IMR-90 (cell line): ENCODE measurements around the gene CGB7. TPM values are rescaled to one million over a fixed set of nuclear protein-coding genes. Genes with fewer than 3 reads are reported as not detected.

Experiments
- ATAC-seq: fragments of 200-7000 bp; cut with Tn5 transposase; 2 replicates; pipeline ENCODE4 v1.9.1; 2020; ENCODE audit warnings: low read depth, mild to moderate bottlenecking, moderate library complexity
- BruUV-seq: library from RNA; stranded (reverse); fragments of 400-500 nt; replicated peaks from 2 replicates; lab custom pipeline; 2021; lab: Mats Ljungman, UMichigan
- CTCF ChIA-PET: fragments of 300-600 bp; formaldehyde crosslinking; extraction: SDS; loops from one replicate; lab custom pipeline; 2021; ENCODE audit warnings: antibody characterized with exemption; lab: Yijun Ruan, JAX
- POLR2A ChIA-PET: fragments of 300-600 bp; sonication (Branson Sonifier 250); formaldehyde crosslinking; loops from one replicate; lab custom pipeline; 2022; ENCODE audit warnings: antibody characterized with exemption; ENCODE audit not compliant: unreplicated experiment; lab: Charles Lee
- DNase-seq: peaks from one replicate; pipeline ENCODE4 v3.0.0; 2013
- H2AFZ ChIP-seq: replicated peaks from 2 replicates; pipeline ENCODE3; 2013; ENCODE audit warnings: low read length, mild to moderate bottlenecking; ENCODE audit not compliant: poor library complexity
- H2AK5ac ChIP-seq: 2 replicates; pipeline ENCODE4 v1.6.1; 2013; ENCODE audit warnings: low read depth, low read length, inconsistent platforms
- H2AK9ac ChIP-seq: replicated peaks from 2 replicates; pipeline ENCODE3; 2013; ENCODE audit warnings: mild to moderate bottlenecking, low read depth, low read length, moderate library complexity; ENCODE audit not compliant: poor library complexity
- H2BK120ac ChIP-seq: 2 replicates; pipeline ENCODE4 v1.6.1; 2013; ENCODE audit warnings: low read depth, low read length, inconsistent platforms
- H2BK15ac ChIP-seq: 3 replicates; pipeline ENCODE4 v1.6.1; 2013; ENCODE audit warnings: low read depth, low read length, inconsistent platforms
- H2BK20ac ChIP-seq: 2 replicates; pipeline ENCODE4 v1.6.1; 2013; ENCODE audit warnings: low read depth, mild to moderate bottlenecking, inconsistent platforms, low read length, moderate library complexity
- H2BK5ac ChIP-seq: 2 replicates; pipeline ENCODE4 v1.6.1; 2013; ENCODE audit warnings: mild to moderate bottlenecking, low read depth, low read length, inconsistent platforms; ENCODE audit not compliant: poor library complexity, severe bottlenecking
- H3K14ac ChIP-seq: replicated peaks from 2 replicates; pipeline ENCODE4 v1.6.1; 2013; ENCODE audit warnings: low read depth, low read length, inconsistent platforms
- H3K18ac ChIP-seq: 2 replicates; pipeline ENCODE4 v1.6.1; 2013; ENCODE audit warnings: low read depth, low read length, control low read depth
- H3K23ac ChIP-seq: 2 replicates; pipeline ENCODE4 v1.6.1; 2013; ENCODE audit warnings: low read depth, low read length, inconsistent platforms
- H3K27ac ChIP-seq: 2 replicates; pipeline ENCODE4 v1.5.1; 2013; ENCODE audit warnings: mild to moderate bottlenecking, control low read depth, low read length; ENCODE audit not compliant: insufficient read depth
- H3K27me3 ChIP-seq: 2 replicates; pipeline ENCODE4 v1.6.1; 2013; ENCODE audit warnings: low read length; ENCODE audit not compliant: control insufficient read depth, insufficient read depth
- H3K36me3 ChIP-seq: 2 replicates; pipeline ENCODE4 v1.6.1; 2013; ENCODE audit warnings: low read length, mixed read lengths; ENCODE audit not compliant: control insufficient read depth, insufficient read depth
- H3K4ac ChIP-seq: 2 replicates; pipeline ENCODE4 v1.6.1; 2013; ENCODE audit warnings: low read depth, low read length, inconsistent platforms
- H3K4me1 ChIP-seq: 2 replicates; pipeline ENCODE4 v1.6.1; 2013; ENCODE audit warnings: low read length, mixed read lengths; ENCODE audit not compliant: control insufficient read depth, insufficient read depth
- H3K4me2 ChIP-seq: 2 replicates; pipeline ENCODE4 v1.6.1; 2013; ENCODE audit warnings: low read depth, mild to moderate bottlenecking, control low read depth, low read length, moderate library complexity
- H3K4me3 ChIP-seq: 2 replicates; pipeline ENCODE4 v1.5.1; 2013; ENCODE audit warnings: low read depth, mild to moderate bottlenecking, control low read depth, low read length, moderate library complexity; ENCODE audit not compliant: insufficient read depth
- H3K56ac ChIP-seq: 2 replicates; pipeline ENCODE4 v1.6.1; 2013; ENCODE audit warnings: low read length, inconsistent platforms; ENCODE audit not compliant: insufficient read depth; ENCODE audit errors: extremely low read depth
- H3K79me1 ChIP-seq, 2 experiments: 2 replicates each; pipeline ENCODE4 v1.6.1; 2013; ENCODE audit warnings: low read length in 2 of 2, inconsistent platforms in 1 of 2, low read depth in 1 of 2
- H3K9ac ChIP-seq: 2 replicates; pipeline ENCODE4 v1.6.1; 2013; ENCODE audit warnings: low read depth, low read length, control low read depth
- H3K9me1 ChIP-seq: 2 replicates; pipeline ENCODE4 v1.6.1; 2013; ENCODE audit warnings: low read length, inconsistent platforms; ENCODE audit not compliant: insufficient read depth
- H3K9me3 ChIP-seq: 2 replicates; pipeline ENCODE4 v1.6.1; 2013; ENCODE audit warnings: low read length; ENCODE audit not compliant: control insufficient read depth, insufficient read depth
- H4K20me1 ChIP-seq: 2 replicates; pipeline ENCODE4 v1.6.1; 2013; ENCODE audit warnings: low read length, inconsistent platforms; ENCODE audit not compliant: insufficient read depth
- H4K5ac ChIP-seq: 2 replicates; pipeline ENCODE4 v1.6.1; 2013; ENCODE audit warnings: mild to moderate bottlenecking, low read depth, low read length, control low read depth
- H4K8ac ChIP-seq, 2 experiments: 2 replicates each; pipeline ENCODE4 v1.6.1; 2013; ENCODE audit warnings: low read depth in 2 of 2, low read length in 2 of 2, control low read depth in 1 of 2, inconsistent platforms in 1 of 2
- H4K91ac ChIP-seq: 2 replicates; pipeline ENCODE4 v1.6.1; 2013; ENCODE audit warnings: low read depth, low read length, inconsistent platforms; ENCODE audit not compliant: insufficient read depth
- CEBPB ChIP-seq: IDR thresholded peaks from 2 replicates; pipeline ENCODE4 v1.6.1; 2012; ENCODE audit warnings: low read depth, low read length, improper control_type of control experiment
- CHD1 ChIP-seq: IDR thresholded peaks from 2 replicates; pipeline ENCODE4 v1.6.1; 2012; ENCODE audit warnings: low read depth, low read length, improper control_type of control experiment
- CTCF ChIP-seq: conservative IDR thresholded peaks from 2 replicates; pipeline ENCODE4 v1.5.1; 2012; ENCODE audit warnings: mild to moderate bottlenecking, low read depth, low read length, improper control_type of control experiment
- ELK1 ChIP-seq: fragments of 150-350 bp; IDR thresholded peaks from 2 replicates; pipeline ENCODE4 v1.6.1; 2016; ENCODE audit warnings: low read depth, mild to moderate bottlenecking, low read length, moderate library complexity, borderline replicate concordance
- FOS ChIP-seq: fragments of 150-350 bp; IDR thresholded peaks from 2 replicates; pipeline ENCODE4 v1.6.1; 2016; ENCODE audit warnings: low read depth, low read length
- MAFK ChIP-seq: IDR thresholded peaks from 2 replicates; pipeline ENCODE4 v1.6.1; 2012; ENCODE audit warnings: low read depth, low read length, improper control_type of control experiment
- MAZ ChIP-seq: IDR thresholded peaks from 2 replicates; pipeline ENCODE4 v1.6.1; 2012; ENCODE audit warnings: low read depth, mild to moderate bottlenecking, low read length, improper control_type of control experiment, moderate library complexity, borderline replicate concordance
- MXI1 ChIP-seq: IDR thresholded peaks from 2 replicates; pipeline ENCODE4 v1.6.1; 2012; ENCODE audit warnings: low read depth, mild to moderate bottlenecking, low read length, moderate library complexity, borderline replicate concordance
- POLR2A ChIP-seq: IDR thresholded peaks from 2 replicates; pipeline ENCODE4 v1.6.1; 2012; ENCODE audit warnings: mild to moderate bottlenecking, low read depth, low read length
- RAD21 ChIP-seq: IDR thresholded peaks from 2 replicates; pipeline ENCODE4 v1.6.1; 2012; ENCODE audit warnings: low read length, improper control_type of control experiment
- RCOR1 ChIP-seq: IDR thresholded peaks from 2 replicates; pipeline ENCODE4 v1.6.1; 2012; ENCODE audit warnings: mild to moderate bottlenecking, low read length, improper control_type of control experiment; ENCODE audit not compliant: insufficient replicate concordance
- RFX5 ChIP-seq: IDR thresholded peaks from 2 replicates; pipeline ENCODE4 v1.8.0; 2012; ENCODE audit warnings: low read depth, mild to moderate bottlenecking, low read length, moderate library complexity
- SMC3 ChIP-seq: fragments of 150-350 bp; IDR thresholded peaks from 2 replicates; pipeline ENCODE4 v1.6.1; 2016; ENCODE audit warnings: low read depth, mild to moderate bottlenecking, antibody characterized with exemption, low read length, moderate library complexity
- WGBS, 2 experiments: methylation state at CpG; one replicate each; pipeline versions ENCODE4 v1.1.5 to v1.1.7; 2013; ENCODE audit warnings: missing lambda C conversion rate in 2 of 2; ENCODE audit not compliant: insufficient read length in 1 of 2; ENCODE audit errors: extremely low coverage in 2 of 2; 5-methylcytosine and 5-hydroxymethylcytosine counted together
- dilution Hi-C: fragments of 300-500 bp; cut with HindIII; formaldehyde crosslinking; loops from one replicate; pipeline ENCODE4 v1.14.3; 2018; ENCODE audit warnings: low sequenced_read_pairs; ENCODE audit not compliant: unreplicated experiment
- in situ Hi-C: fragments of 300-500 bp; cut with MboI; formaldehyde crosslinking; loops from 3 replicates; pipeline ENCODE4 v1.14.3; 2019; ENCODE audit warnings: low sequenced_read_pairs, inconsistent platforms, mixed read lengths
- intact Hi-C: fragments of 100-400 bp; cut with micrococcal nuclease; formaldehyde crosslinking; loops from 2 replicates; pipeline ENCODE4 v1.10.0; 2022
- polyA plus RNA-seq, 3 experiments: library from polyadenylated mRNA; depleted of rRNA; stranded (reverse); fragments of >200 nt; gene quantifications; 2 replicates each; pipeline ENCODE4 v1.2.3, GENCODE V29; 2012; ENCODE audit warnings: low replicate concordance in 1 of 3
- total RNA-seq: library from RNA; depleted of rRNA; stranded (reverse); fragments of >200 nt; gene quantifications from 2 replicates; pipeline ENCODE4 v1.2.3, GENCODE V29; 2012

The CGB7 gene
- total and polyA plus RNA-seq, 2 of the 4 experiments (the other 2 are of a cell fraction) = 1.7 TPM; not detected in 1

- Histone ChIP-seq H2AK5ac (peak overlapping the region; percentile 57), H4K8ac (no peak overlapping the region), H2AK9ac (peak overlapping the region; percentile 84), H3K56ac (peak overlapping the region; percentile 72; the same call in 1 of the 2 replicates), H3K14ac (peak overlapping the region; percentile 89; the same call in 1 of the 2 replicates), H3K4me1 (peaks cover 6% of the 10 kb centered on the region), H2BK120ac (no peak overlapping the region), H2BK15ac (no peak overlapping the region), H2BK20ac (no peak overlapping the region), H3K27ac (peak overlapping the region; percentile 34; the same call in 1 of the 2 replicates), H3K79me1 (peaks cover 13 to 39% of the 10 kb centered on the region in 2 experiments), H3K4ac (peak overlapping the region; percentile 91), H2AFZ (peak overlapping the region; percentile 21), H4K5ac (no peak overlapping the region), H3K27me3 (no peaks in the 10 kb centered on the region), H3K23ac (peak overlapping the region; percentile 62), H3K9me3 (no peaks in the 10 kb centered on the region), H3K9ac (peak overlapping the region; percentile 86), H4K91ac (no peak overlapping the region), H3K36me3 (peaks cover 29% of the 10 kb centered on the region), H4K20me1 (peaks cover 52% of the 10 kb centered on the region), H3K4me2 (peak overlapping the region; percentile 86), H2BK5ac (no peak overlapping the region), H3K18ac (no peak overlapping the region), H3K9me1 (0 out of 2 replicates have a peak, but pooled peaks cover 2% of the 10 kb centered on the region), H3K4me3 (peak overlapping the region; percentile 69)
- ATAC-seq = no peak
- BruUV-seq = no TSS peak
- TF ChIP-seq MXI1 (no peak), MAFK (no peak), CEBPB (no peak), RCOR1 (no peak), CHD1 (no peak), ELK1 (no peak), FOS (no peak), RAD21 (no peak), MAZ (no peak), RFX5 (no peak), CTCF (no peak), SMC3 (no peak), POLR2A (no peak)
- WGBS, 2 experiments = 73% methylated on average over 6 of the region's 11 CpGs; no CpG with 5 or more reads in 1 of the 2 experiments
- ChIA-PET POLR2A (no interaction called here), CTCF (no interaction called here)
- in situ Hi-C loops = no loop called here
- DNase-seq = no peak
- dilution Hi-C loops = no loop called here
- intact Hi-C loops = no loop called here
Observed at GRCh38 chr19:49086296-49086695, 28.7 kb upstream of the CGB7 start.
